ENCODE measurements around the gene MAN2A1.
"Not testable (repeated sequence)": the region's sequence is repeated elsewhere in the genome, so short reads cannot be mapped to it uniquely, and the experiment has no call there.

Gene MAN2A1

DNA sequence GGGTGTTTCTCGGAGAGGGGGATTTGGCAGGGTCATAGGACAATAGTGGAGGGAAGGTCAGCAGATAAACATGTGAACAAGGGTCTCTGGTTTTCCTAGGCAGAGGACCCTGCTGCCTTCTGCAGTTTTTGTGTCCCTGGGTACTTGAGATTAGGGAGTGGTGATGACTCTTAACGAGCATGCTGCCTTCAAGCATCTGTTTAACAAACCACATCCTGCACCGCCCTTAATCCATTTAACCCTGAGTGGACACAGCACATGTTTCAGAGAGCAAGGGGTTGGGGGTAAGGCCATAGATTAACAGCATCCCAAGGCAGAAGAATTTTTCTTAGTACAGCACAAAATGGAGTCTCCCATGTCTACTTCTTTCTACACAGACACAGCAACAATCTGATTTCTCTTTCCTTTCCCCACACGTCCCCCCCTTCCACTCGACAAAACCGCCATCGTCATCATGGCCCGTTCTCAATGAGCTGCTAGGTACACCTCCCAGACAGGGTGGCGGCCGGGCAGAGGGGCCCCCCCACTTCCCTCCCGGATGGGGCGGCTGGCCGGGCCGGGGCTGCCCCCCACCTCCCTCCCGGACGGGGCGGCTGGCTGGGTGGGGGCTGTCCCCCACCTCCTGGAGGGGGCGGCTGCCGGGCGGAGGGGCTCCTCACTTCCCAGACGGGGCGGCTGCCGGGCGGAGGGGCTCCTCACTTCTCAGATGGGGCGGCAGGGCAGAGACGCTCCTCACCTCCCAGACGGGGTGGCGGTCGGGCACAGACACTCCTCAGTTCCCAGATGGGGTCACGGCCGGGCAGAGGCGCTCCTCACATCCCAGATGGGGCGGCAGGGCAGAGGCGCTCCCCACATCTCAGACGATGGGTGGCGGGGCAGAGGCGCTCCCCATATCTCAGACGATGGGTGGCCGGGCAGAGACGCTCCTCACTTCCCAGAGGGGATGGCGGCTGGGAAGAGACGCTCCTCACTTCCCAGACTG is 142.8 kb downstream of the MAN2A1 start:
- not testable (repeated sequence) for DNase-seq

DNA sequence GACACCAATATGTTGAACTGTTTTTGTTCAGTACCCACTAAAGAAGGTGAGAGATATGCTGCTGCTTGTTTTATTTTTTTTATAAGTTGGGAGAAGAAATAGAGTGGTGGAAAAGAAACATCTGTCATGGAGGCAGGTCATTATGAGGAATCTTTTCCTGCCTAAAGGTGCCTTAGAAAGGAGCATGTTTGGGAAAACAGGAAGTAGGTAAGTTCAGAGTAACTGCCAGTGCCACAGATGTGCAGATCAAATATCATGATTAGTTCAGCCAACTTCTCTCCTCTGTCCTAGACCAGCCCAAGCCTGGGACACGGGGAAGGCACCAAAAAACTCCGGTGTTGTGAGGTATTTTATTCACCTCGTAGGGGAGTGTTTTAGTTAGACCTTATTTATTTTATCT is 144.2 kb downstream of the MAN2A1 start:
- DNase-seq: no peak

DNA sequence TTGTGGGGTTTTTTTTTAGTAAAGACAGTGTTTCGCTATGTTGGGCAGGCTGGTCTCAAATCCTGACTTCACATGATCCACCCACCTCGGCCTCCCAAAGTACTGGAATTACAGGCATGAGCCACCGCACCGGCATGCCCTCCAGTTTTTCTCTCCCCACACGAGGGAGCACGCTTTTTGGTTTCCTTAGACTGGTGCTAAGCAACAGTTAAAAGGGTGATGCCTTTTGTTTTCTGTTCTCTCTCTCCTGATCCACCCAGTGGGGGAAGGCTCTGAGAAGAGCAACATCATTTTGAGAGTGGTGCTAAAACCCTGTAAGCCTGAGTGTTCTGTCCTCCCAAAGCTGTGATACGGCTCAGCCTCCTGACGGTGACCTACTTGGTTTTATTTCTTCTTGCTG is 146.6 kb downstream of the MAN2A1 start:
- no peak for DNase-seq

DNA sequence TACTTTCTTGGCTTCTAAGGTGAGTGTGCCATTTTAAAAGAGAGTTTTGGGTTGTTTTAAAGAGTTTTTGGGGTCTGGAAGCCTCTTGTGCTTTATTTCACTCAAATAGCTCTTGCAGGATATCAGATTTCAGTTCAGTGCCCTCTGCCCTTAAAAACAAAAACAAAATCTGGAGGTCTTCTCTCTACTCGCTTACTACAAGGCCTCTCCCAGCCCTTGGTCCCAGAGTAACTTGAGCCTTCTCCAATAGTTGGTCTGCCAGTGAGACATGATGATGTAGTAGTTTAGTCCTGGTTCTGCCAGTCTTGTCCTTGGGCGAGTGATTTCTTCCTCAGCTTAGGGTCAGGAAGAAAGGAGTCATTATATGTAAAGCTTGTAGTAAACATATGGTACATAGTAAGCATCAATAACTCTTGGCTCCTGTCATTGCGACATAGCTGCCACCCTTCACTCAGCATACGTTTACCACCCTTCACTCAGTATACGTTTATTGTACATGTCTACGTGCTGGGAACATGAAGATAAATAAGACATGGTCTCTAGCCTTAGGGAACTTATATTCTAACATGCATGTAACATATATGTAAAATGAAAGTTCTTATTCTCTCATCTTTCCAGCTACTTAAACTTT is 147.6 kb downstream of the MAN2A1 start:
- no peak for DNase-seq

DNA sequence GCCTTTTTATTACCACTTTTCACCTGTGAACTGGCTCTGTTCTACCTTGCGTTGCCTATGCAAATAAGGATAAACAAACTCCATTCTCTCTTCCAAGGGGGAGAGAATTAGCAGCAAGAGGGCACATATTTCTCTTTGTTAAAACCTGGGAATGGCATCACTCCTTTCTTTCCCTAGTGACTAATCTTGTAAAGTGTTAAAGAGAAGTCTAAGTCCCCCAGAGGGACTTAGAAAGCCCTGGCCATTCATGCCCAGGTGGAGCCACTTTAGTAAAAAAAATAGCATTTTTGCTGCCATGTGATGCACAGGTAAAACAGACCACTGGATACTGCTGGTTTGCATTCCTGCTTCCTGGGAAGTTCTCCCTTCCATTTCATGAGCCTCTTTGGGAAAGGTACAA is 148.4 kb downstream of the MAN2A1 start:
- DNase-seq: no peak

DNA sequence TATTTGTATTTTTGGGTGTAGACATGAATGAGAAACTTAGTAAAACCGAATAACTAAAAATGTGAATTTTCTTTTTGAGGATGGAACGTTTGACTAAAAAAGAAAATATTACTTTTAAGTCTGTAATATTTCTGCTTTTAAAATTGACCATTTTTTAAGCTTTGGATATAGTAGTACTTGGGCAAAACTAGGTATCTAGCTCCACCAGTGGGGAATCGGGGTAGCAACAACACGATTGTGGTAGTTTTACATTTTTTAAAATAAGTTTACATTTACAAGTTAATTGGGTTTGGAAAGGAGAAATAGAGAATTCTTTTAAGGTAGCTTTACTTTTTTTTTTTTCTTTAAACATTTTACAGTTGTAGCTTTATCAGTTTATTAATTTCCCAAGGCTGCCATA is 154.4 kb downstream of the MAN2A1 start:
- no peak for DNase-seq

DNA sequence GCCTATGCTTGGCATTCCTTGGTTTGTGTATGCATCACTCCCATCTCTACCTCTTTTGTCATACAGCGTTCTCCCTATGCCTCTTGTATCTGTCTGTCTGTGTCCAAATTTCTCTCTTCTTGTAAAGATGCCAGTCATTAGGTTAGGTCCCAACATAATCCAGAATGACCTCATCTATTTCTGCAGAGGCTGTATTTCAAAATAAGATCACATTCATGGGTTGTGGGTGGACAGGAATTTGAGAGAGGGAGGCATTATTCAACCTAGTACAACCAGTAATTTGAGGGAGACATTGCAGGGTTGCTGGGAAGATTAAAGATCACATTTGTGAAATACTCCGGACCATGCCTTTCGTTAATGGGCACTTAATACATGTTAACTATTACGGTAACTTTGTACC is 155.0 kb downstream of the MAN2A1 start:
- no peak for DNase-seq

DNA sequence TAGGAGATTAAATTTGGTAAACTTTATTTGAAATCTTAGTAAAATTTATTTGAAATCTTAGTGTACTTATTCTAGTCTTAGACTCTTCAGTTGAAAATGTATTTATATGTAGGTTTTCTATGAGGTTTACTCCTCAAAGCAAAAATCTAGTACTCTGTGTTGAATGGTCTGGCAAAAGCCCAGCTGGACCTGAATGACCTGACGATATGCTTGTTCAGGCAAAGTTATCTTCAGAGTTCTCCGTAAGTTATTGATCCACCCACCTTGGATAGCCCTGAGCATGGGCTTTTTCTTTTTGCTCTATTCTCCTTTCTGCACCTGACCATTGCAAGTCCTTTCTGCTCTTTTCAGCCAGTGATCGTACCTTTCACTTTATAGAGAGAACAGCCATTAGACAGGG is 158.4 kb downstream of the MAN2A1 start:
- DNase-seq: no peak

DNA sequence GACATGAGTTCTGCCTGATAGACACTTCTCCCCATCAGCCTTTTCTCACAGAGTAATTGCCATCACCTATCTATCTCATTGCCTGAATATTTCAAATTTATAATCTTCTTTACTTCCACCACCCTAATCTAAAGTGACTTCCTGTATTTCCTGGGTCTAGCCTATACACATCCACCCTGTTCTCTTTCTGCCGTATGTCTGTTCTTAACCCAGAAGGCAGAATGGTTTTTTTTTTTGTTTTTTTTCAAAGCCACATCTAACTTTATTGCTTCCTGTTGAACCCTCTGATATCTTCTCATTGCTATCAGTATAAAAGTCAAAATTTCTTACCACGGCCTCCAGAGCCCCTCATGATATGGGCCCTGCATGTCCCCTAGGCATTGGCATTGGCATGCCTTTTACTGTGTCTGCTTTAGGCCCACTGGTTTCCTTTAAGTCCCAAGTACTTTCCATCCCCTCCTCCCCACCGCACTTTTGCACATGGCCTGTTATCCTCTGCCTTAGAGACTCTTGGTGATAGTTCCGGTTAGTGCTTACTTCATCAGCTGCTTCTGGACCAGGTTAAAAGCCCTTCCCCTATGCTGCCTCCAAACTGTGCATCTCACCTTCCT is 159.9 kb downstream of the MAN2A1 start:
- no peak for DNase-seq

DNA sequence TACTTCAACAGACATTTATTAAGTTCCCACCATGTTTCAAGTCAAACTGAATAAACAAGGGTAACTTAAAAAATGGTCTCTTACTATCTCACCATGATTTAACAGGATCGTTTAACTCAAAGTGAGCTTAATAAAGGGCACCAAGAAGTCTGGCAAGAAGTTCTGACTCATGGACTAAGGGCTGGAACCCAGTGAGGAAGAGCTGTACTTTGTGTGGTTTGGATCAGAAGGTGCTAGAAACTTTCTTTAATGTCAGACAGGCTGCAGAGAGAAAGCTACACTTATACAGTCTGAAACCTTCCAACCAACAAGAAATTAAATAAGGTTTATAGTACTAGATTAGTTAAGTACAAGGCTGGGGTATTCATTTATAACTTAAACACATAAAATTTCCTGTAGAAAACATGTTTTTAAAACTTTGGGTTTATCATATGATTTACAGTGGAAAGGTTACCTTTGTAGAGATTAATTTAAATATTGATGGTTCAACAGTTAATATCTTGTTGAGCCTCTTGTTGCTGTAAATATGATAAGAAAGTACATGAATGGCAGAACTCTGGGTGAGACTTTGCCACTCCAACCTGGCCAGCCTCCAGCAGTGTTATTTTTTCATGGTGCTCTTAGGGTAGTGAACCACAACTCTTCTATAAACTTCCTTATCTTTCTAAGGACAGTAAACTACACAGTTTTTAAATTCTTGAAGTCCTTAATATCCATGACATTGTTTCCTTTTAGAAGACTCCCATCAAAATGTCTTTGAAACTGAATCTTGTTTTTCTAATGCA is 162.8 kb downstream of the MAN2A1 start:
- DNase-seq: no peak

DNA sequence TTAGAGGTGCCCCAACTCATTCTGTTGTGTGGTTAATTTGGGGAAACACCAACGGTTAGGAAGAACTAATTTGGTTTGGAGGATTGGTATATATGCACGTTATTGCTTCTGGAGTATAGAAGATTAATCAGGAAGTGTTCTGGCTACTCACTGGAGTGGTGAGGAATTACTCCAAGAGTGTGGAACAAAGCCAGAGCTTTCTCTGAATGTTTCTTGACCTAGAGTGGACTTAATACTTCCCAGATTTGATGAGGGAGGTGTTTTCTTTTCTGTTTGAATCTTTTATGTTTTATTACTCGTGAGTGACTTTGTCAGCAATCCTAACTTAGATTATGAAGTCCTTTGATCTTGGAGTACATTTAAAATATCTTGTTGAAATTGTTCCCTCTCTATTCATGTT is 163.7 kb downstream of the MAN2A1 start:
- DNase-seq: no peak

DNA sequence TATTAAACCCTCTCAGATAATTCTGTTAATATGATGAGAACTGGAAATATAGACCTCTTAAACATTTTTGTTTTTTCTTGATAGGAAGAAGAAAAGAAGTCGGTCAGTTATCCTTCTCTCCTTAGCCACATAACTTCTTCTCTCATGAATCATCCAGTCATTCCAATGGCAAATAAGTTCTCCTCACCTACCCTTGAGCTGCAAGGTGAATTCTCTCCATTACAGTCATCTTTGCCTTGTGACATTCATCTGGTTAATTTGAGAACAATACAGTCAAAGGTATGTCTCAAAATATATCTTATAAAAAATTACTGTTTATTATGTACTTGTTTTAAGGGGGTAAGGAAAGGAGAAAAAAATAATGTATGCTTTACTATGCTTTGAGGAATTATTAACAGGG is 165.3 kb downstream of the MAN2A1 start:
- DNase-seq: no peak

DNA sequence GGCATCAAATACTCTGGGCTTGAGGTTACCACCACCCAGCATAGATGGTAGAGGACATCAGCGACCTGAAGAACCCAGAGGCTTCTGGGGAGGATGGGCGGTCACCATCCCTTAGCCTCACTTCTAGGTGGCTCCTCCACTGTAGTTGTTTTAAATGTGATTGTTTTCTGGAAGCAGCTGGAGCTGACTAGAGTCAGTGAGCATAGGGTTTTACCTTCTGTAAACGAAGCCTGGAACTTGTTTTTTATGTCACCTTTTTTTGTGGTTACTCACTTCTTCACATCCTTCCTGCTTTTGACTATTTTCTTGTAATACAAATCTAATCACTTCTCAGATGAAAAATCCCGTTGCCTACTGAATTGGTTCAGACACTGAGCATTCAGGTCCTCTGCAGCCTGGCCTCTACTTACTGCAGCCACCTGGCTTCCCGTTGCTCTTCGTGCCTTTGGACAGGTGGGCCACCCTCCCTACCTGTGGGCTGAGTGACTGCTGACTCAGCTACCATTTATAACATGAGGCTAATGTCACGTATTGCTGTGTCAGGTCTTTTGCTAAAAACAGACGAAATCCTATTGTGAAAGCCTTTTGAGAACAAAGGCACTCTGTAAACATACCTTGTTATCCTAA is 167.8 kb downstream of the MAN2A1 start:
- DNase-seq: no peak

DNA sequence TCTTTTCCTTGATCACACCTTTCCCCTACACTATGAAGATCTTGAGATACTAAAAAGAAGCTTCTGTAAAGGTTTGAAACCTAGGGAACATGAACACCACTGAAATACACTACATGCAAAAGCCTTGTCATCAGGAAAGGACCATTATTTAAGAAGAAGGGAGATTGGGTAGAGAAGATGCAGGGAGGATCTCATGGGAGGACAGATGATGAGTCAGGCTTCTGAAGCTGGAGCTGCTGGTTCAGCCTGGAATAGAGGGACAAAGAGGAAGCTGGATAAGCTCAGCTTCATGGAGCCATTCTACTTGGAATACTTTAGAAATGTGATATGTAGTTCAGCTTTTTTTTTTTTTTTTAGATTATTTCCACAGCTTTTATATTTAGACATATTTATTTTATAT is 169.8 kb downstream of the MAN2A1 start:
- no peak for DNase-seq

DNA sequence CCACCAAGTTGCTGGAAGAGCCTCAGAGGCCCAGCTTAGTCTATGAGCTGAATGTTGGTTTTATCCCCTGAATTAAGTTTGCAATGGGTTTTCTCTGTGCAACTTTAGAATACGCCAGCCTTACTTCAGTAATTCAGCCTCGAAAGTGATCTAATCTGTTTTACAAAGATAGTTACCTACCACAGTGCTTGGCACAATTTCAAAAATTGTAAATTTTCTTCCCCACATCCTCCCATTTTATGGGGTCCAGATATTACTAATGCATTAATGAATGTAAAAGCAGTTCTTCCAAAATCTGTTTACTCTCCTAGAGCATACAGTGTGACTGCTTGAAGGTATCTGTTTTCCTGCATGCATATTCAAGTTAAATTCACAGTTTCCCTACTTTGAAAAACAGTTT is 172.6 kb downstream of the MAN2A1 start:
- no peak for DNase-seq

DNA sequence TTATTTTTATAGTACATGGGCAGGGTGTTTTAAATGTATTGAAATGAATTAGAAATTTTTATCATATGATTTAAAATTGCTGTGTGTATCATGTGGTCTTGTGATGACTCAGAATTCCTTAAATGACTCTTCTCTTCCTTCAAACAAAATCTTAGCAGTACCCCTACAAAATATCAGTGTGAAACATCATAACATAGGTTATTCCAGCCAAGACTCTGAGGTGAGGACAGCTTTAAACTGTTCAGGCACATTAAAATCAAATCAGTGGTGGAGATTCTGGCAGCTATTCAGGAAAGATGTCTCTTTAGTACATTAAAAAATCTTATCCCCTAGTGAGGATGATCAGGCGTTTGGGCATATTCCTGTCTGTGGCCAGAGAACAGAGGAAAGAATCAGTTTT is 174.0 kb downstream of the MAN2A1 start:
- no peak for DNase-seq

DNA sequence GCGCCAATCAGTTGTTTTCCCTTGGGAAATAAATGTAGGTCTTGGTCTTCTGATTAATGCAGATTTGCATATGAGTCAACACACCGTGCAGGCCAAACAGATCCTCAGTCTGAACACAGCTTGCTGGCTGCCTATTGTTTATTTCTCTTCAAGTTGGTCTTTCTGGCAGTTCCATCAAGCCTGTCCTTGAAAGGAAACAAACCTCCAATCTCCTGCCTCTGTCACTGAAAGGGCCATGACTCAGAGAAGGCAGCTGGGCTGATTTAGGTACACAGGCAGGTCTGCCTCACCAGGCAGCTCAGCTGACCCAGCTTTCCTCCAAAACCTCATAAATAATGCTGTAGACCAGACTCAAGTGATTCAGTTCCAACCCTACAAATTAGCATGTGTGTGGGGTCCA is 175.9 kb downstream of the MAN2A1 start:
- DNase-seq: no peak

DNA sequence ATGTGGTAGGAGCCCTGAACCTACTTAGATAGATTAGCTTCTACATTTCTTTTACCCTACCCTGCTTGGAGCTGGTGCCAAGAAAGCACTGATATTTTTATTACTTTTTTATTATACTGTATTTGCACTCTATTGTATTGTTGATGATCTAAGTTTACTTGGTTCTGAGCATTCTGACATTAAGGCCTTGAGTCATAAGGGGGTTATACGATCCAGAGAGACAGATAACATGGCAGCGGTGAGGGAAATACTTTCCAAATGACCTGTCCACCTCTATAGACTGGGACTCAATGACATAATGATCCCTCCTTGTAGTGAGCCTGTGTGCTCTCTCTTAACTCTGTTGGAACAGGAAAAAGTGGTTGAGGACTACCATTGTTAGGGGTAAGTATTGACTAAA is 176.3 kb downstream of the MAN2A1 start:
- no peak for DNase-seq

DNA sequence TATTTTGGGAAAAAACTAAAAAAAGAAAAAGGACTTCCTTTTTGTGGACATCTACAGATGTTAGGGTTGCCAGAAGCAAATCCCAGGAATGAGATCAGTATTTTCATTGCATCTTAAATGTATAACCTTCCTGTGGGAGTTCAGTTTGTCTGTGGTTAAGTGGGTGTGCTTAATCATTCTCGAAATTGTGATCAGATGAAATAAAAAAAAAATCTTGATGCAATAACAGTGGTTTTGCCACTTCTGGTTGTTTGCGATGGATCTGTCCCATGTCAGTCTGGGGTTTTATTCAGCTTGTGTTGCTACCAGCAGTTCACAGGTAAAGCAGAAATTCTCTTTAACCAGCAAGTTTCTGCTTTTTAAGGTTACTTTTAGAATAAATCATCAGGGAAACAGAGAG is 179.0 kb downstream of the MAN2A1 start:
- no peak for DNase-seq

DNA sequence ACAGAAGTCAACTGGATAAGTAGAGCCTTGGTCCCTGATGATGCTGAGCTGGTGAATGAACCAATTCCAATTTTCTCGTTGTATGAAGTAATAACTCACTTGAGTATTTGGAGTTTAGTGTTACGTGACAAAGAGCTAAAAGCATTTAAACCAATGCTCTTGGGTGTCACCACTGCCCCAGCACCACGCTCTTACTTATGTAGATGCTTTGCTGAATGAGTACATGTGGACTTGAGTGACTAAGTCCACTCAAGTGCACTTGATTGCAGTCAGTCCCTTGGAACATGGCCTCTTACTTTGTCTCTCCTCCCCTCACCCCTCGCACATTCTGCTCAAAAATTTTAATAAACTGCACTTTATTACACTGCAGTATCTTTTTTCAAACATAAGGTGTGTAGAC is 184.0 kb downstream of the MAN2A1 start:
- no peak for DNase-seq

DNA sequence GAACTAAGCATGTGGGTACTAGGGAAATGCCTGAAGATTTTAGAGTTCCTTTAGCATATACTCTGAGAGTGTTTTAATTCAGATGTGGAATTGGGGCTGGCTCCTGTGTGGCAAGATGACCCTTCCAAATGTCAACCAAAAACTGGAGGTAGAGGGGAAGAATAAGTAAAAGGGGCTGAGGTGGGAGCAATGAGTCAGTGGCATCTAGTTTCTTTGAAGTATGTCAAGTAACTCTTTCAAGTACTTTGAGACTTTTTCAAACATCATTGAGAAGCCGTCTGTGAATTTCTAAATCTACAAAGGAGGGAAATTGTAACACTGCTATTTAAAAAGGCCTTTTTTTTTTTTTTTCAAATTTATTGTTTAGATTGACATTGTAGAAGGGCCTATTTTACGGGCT is 184.4 kb downstream of the MAN2A1 start:
- DNase-seq: no peak

DNA sequence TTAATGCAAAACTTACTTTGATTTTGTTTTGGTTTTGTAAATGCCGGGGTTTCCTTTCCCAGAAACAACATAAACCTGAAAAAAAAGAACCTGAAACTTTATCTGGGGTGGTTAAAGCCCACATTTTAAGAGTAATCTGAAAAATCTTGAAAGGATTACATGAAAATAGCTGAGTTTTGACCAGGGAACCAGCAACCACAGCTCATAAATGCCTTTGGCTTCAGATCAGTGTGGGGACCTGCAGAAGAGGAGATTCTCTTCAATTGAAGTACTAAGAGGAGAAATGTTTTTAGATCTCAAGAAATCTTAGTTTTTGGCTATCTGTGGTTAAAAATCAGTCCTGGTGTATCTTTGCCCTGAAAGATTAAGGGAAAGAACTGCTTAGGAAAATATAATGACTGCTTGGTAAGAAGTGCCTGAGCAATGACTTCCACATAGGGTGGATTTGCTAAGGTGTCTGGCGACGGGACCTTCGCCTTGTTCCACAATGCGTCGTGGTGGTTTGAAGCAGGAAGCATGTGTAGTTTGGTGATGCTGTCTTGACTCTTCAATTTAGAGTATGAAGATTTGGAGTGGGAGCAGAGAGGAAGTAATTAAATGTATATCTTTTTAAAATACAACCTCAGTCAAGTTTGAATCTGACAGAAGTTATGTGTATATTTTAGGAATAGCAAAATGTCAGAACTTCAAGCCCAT is 186.5 kb downstream of the MAN2A1 start:
- no peak for DNase-seq

Measured in GF-D8 (cell line).